Stimulated activated naive CD4-positive, alpha-beta T cell (primary cell): ENCODE results near the gene PPP3R1.

Experiments used
- DNase-seq, 6 experiments: peaks; one replicate each; lab custom pipeline; 2025; lab: John Stamatoyannopoulos, UW

PPP3R1 gene

GRCh38 chr2:68151037-68151436 is 101.3 kb downstream of the PPP3R1 start:
- no peak for DNase-seq

GRCh38 chr2:68141875-68142274 is 110.5 kb downstream of the PPP3R1 start:
- DNase-seq, result no peak

GRCh38 chr2:68135448-68136320 is 116.6 kb downstream of the PPP3R1 start:
- DNase-seq, result no peak

- DNase-seq, result no peak
These were observed 117.8 kb downstream of the PPP3R1 start for GRCh38 chr2:68134554-68134953.

- DNase-seq, result no peak
These were observed 118.2 kb downstream of the PPP3R1 start for GRCh38 chr2:68134120-68134519.
